Keratinocyte (primary cell): Measurements from ENCODE around the gene USP37. TPM values are rescaled to one million over a fixed set of nuclear protein-coding genes. Genes with fewer than 3 reads are reported as not detected.

ENCODE experiments used
- DNase-seq: peaks from one replicate; pipeline ENCODE4 v3.0.0-alpha.2; 2011; ENCODE audit warnings: low read depth, missing footprints, low spot score
- FAIRE-seq: peaks from 2 replicates; lab custom pipeline; 2011; peaks lifted over from hg19 to GRCh38; lab: Jason Lieb, UNC
- H2AFZ ChIP-seq: 2 replicates; pipeline ENCODE4 v1.6.0; 2012; ENCODE audit warnings: low read length, control low read depth, inconsistent platforms; ENCODE audit not compliant: control insufficient read depth
- H3K27ac ChIP-seq: 2 replicates; pipeline ENCODE4 v1.5.1; 2011; ENCODE audit warnings: low read length; ENCODE audit not compliant: control insufficient read depth, insufficient read depth
- H3K27me3 ChIP-seq: 3 replicates; pipeline ENCODE4 v1.6.0; 2011; ENCODE audit warnings: low read length; ENCODE audit not compliant: control insufficient read depth, insufficient read depth; ENCODE audit errors: extremely low read depth
- H3K36me3 ChIP-seq, 2 experiments: 2 replicates in 1 of 2; 3 replicates in 1 of 2; pipeline ENCODE4 v1.5.1; 2011; ENCODE audit warnings: low read length in 2 of 2, mild to moderate bottlenecking in 1 of 2; ENCODE audit not compliant: control insufficient read depth in 2 of 2, insufficient read depth in 2 of 2; ENCODE audit errors: extremely low read depth in 1 of 2
- H3K4me1 ChIP-seq: 3 replicates; pipeline ENCODE4 v1.5.1; 2011; ENCODE audit warnings: low read length; ENCODE audit not compliant: control insufficient read depth, insufficient read depth; ENCODE audit errors: extremely low read depth
- H3K4me2 ChIP-seq: 3 replicates; pipeline ENCODE4 v1.6.0; 2011; ENCODE audit warnings: low read depth, low read length; ENCODE audit not compliant: control insufficient read depth, insufficient read depth; ENCODE audit errors: extremely low read depth
- H3K4me3 ChIP-seq, 3 experiments: fragments of 200-600 bp in 1 of 3; sonication (generic) in 1 of 3; 2 replicates in 2 of 3; 3 replicates in 1 of 3; pipeline ENCODE4 v1.5.1; 2011 to 2016; ENCODE audit warnings: low read length in 3 of 3, mild to moderate bottlenecking in 3 of 3, control low read depth in 2 of 3, inconsistent platforms in 1 of 3, low read depth in 1 of 3, mixed read lengths in 1 of 3, mixed run types in 1 of 3, moderate library complexity in 1 of 3; ENCODE audit not compliant: control insufficient read depth in 2 of 3, insufficient read depth in 2 of 3; ENCODE audit errors: extremely low read depth in 1 of 3
- H3K79me2 ChIP-seq: 2 replicates; pipeline ENCODE4 v1.6.0; 2012; ENCODE audit warnings: low read length; ENCODE audit not compliant: control insufficient read depth, insufficient read depth
- H3K9ac ChIP-seq: 3 replicates; pipeline ENCODE4 v1.6.0; 2011; ENCODE audit warnings: low read length; ENCODE audit not compliant: control insufficient read depth, insufficient read depth; ENCODE audit errors: extremely low read depth
- H3K9me1 ChIP-seq: 3 replicates; pipeline ENCODE4 v1.6.0; 2011; ENCODE audit warnings: low read length; ENCODE audit not compliant: control insufficient read depth, insufficient read depth; ENCODE audit errors: extremely low read depth
- H3K9me3 ChIP-seq: 2 replicates; pipeline ENCODE4 v1.5.1; 2012; ENCODE audit warnings: low read depth, low read length; ENCODE audit not compliant: control insufficient read depth
- H4K20me1 ChIP-seq: 3 replicates; pipeline ENCODE4 v1.6.0; 2011; ENCODE audit warnings: low read length; ENCODE audit not compliant: control insufficient read depth, insufficient read depth; ENCODE audit errors: extremely low read depth
- EZH2 ChIP-seq: IDR thresholded peaks from one replicate; pipeline ENCODE4 v1.6.1; 2012; ENCODE audit warnings: inconsistent platforms, mild to moderate bottlenecking, low read length, moderate library complexity
- dilution Hi-C: fragments of 300-500 bp; cut with MboI; formaldehyde crosslinking; loops from one replicate; pipeline ENCODE4 v1.7.0; 2020; ENCODE audit warnings: low sequenced_read_pairs; ENCODE audit not compliant: extremely low pct_ligation_motif_present
- polyA plus RNA-seq, 5 experiments: library from polyadenylated mRNA; depleted of rRNA in 3 of 5; stranded (reverse) in 3 of 5; stranded (forward) in 1 of 5; unstranded in 1 of 5; fragments of >200 nt; gene quantifications; 1 replicate in 1 of 5; 2 replicates in 3 of 5; 3 replicates in 1 of 5; pipeline versions ENCODE4 v1.2.1 to v1.2.3, GENCODE V29; 2011 to 2012; ENCODE audit warnings: missing spikeins in 2 of 5, low read depth in 1 of 5, low replicate concordance in 1 of 5
- TF ChIP-seq, protein P1 (sequence below), 3 experiments: IDR thresholded peaks in 1 of 3; conservative IDR thresholded peaks in 1 of 3; optimal IDR thresholded peaks in 1 of 3; 2 replicates in 2 of 3; 3 replicates in 1 of 3; pipeline versions ENCODE3 to v1.5.1; 2011; ENCODE audit warnings: low read length in 3 of 3, mild to moderate bottlenecking in 3 of 3, moderate library complexity in 2 of 3, control low read depth in 1 of 3, inconsistent platforms in 1 of 3; ENCODE audit not compliant: insufficient read depth in 2 of 3; ENCODE audit errors: extremely low read depth in 1 of 3

USP37 gene
- polyA plus RNA-seq, 1 donor (not counting 4 experiments of a cell fraction or from before 2014, with no cell fraction given), result 4.2 TPM

DNA sequence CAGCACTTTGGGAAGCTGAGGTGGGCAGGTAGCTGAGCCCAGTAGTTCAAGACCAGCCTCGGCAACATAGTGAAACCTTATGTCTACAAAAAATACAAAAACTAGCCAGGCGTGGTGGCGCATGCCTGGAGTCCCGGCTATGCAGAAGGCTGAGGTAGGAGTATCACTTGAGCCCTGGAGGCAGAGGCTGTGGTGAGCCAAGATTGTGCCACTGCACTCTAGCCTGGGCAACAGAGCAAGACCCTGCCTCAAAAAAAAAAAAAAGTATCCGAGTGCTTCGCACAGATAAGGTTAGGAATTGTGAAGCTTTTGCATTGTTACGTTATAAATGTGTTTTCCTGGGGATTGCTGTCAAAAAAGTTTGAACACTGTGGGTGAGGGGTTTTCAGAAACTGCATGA lies 164.3 kb downstream of the USP37 start:
- Histone ChIP-seq H4K20me1 (no peaks in the 10 kb centered on the region), H3K4me1 (peaks cover 27% of the 10 kb centered on the region), H3K27ac (no peak overlapping the region), H3K9me3 (no peaks in the 10 kb centered on the region), H3K4me3 (no peak overlapping the region), H3K79me2 (peaks cover 24% of the 10 kb centered on the region), H2AFZ (no peak overlapping the region), H3K27me3 (no peaks in the 10 kb centered on the region), H3K9ac (no peak overlapping the region), H3K4me2 (no peak overlapping the region), H3K36me3 (peaks cover 12 to 13% of the 10 kb centered on the region in 2 experiments), H3K9me1 (no peaks in the 10 kb centered on the region)
- FAIRE-seq (no peak), DNase-seq (no peak)
- TF ChIP-seq, protein P1, sequence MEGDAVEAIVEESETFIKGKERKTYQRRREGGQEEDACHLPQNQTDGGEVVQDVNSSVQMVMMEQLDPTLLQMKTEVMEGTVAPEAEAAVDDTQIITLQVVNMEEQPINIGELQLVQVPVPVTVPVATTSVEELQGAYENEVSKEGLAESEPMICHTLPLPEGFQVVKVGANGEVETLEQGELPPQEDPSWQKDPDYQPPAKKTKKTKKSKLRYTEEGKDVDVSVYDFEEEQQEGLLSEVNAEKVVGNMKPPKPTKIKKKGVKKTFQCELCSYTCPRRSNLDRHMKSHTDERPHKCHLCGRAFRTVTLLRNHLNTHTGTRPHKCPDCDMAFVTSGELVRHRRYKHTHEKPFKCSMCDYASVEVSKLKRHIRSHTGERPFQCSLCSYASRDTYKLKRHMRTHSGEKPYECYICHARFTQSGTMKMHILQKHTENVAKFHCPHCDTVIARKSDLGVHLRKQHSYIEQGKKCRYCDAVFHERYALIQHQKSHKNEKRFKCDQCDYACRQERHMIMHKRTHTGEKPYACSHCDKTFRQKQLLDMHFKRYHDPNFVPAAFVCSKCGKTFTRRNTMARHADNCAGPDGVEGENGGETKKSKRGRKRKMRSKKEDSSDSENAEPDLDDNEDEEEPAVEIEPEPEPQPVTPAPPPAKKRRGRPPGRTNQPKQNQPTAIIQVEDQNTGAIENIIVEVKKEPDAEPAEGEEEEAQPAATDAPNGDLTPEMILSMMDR (optimal IDR thresholded peaks at IDR 0.05 in 1 of 3, IDR thresholded peaks at IDR 0.05 in 1 of 3, conservative IDR thresholded peaks at IDR 0.05 in 1 of 3; ENCODE audit: extremely low read depth in 1 of 3, insufficient read depth in 2 of 3, low read length in 3 of 3), result no peak
- no peak for TF ChIP-seq EZH2
- dilution Hi-C loops, result no loop called here

DNA sequence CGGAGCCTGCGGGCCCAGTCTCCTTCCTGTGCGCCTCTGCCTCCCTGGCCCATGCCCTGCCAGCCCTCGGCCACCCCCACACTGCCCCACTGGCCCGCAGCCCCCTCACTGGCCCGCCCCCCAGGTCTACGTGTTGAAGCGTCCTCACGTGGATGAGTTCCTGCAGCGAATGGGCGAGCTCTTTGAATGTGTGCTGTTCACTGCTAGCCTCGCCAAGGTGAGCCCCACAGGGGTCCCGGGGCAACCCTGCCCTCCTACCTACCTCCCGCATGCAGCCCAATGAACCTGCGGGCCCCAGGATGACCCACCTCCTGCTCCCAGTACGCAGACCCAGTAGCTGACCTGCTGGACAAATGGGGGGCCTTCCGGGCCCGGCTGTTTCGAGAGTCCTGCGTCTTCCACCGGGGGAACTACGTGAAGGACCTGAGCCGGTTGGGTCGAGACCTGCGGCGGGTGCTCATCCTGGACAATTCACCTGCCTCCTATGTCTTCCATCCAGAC lies 165.2 kb downstream of the USP37 start:
- peaks cover 31% of the 10 kb centered on the region for H3K4me1 ChIP-seq
- no peaks in the 10 kb centered on the region for H3K9me3 ChIP-seq
- H3K27me3 ChIP-seq, result no peaks in the 10 kb centered on the region
- no peak overlapping the region for H3K4me3 ChIP-seq
- peaks cover 12 to 13% of the 10 kb centered on the region in 2 experiments for H3K36me3 ChIP-seq
- no peak overlapping the region for H2AFZ ChIP-seq
- TF ChIP-seq EZH2, result no peak
- TF ChIP-seq, protein P1 (optimal IDR thresholded peaks at IDR 0.05 in 1 of 3, IDR thresholded peaks at IDR 0.05 in 1 of 3, conservative IDR thresholded peaks at IDR 0.05 in 1 of 3; ENCODE audit: extremely low read depth in 1 of 3, insufficient read depth in 2 of 3, low read length in 3 of 3), result no peak
- H3K9ac ChIP-seq, result no peak overlapping the region
- no peak for FAIRE-seq
- peaks cover 26% of the 10 kb centered on the region for H3K79me2 ChIP-seq
- no peak for DNase-seq
- H3K4me2 ChIP-seq, result no peak overlapping the region
- dilution Hi-C loops, result no loop called here
- no peak overlapping the region for H3K27ac ChIP-seq
- no peaks in the 10 kb centered on the region for H4K20me1 ChIP-seq
- no peaks in the 10 kb centered on the region for H3K9me1 ChIP-seq
